HFFc6 (cell line): Measurements from ENCODE around the gene SIAH1. TPM values are rescaled to one million over a fixed set of nuclear protein-coding genes. Genes with fewer than 3 reads are reported as not detected.
"Not testable (repeated sequence)": the region's sequence is repeated elsewhere in the genome, so short reads cannot be mapped to it uniquely, and the experiment has no call there.

Experiments
- DNase-seq: peaks from one replicate; pipeline ENCODE4 v3.0.0-alpha.2; 2018
- H3K27ac Mint-ChIP-seq: 2 replicates; pipeline ENCODE4 v1.8.0; 2020; ENCODE audit warnings: mild to moderate bottlenecking, mixed read lengths
- H3K27me3 Mint-ChIP-seq: 2 replicates; pipeline ENCODE4 v1.8.0; 2021; ENCODE audit warnings: mild to moderate bottlenecking, moderate library complexity, mixed read lengths; ENCODE audit not compliant: insufficient read depth
- H3K36me3 Mint-ChIP-seq: 2 replicates; pipeline ENCODE4 v1.8.0; 2021; ENCODE audit warnings: low read depth, mixed read lengths
- H3K4me1 Mint-ChIP-seq: 2 replicates; pipeline ENCODE4 v1.8.0; 2020; ENCODE audit warnings: low read depth, mixed read lengths
- H3K4me3 Mint-ChIP-seq: 2 replicates; pipeline ENCODE4 v1.8.0; 2020; ENCODE audit warnings: mild to moderate bottlenecking, moderate library complexity, mixed read lengths
- H3K9me3 Mint-ChIP-seq: 2 replicates; pipeline ENCODE4 v1.8.0; 2020; ENCODE audit warnings: mild to moderate bottlenecking, mixed read lengths
- CTCF ChIP-seq: fragments of 200-600 bp; sonication (generic); IDR thresholded peaks from 2 replicates; pipeline ENCODE4 v1.5.0; 2021; ENCODE audit warnings: antibody characterized with exemption, mild to moderate bottlenecking
- total RNA-seq, 6 experiments: library from RNA; stranded (reverse); fragmentation: NEBNext Ultra II Directional; extraction: Animal tissue kit (Norgen Biotek cat#: 25700); gene quantifications; 2 replicates in 1 of 6; 3 replicates in 5 of 6; pipeline ENCODE4 v1.2.3, GENCODE V29; 2021

The SIAH1 gene
- total RNA-seq, 6 experiments from 2014 or later = 8.8 to 11.9 (median 10.2) TPM

GRCh38 chr16:48372744-48373143 is 12.5 kb downstream of the SIAH1 start:
- Mint-ChIP-seq H3K27ac (no peak overlapping the region), H3K4me1 (peaks cover 37% of the 10 kb centered on the region), H3K9me3 (no peaks in the 10 kb centered on the region), H3K4me3 (no peak overlapping the region), H3K27me3 (no peaks in the 10 kb centered on the region; the same call in 1 of the 2 replicates), H3K36me3 (no peaks in the 10 kb centered on the region)
- no peak for DNase-seq
- TF ChIP-seq CTCF = no peak

GRCh38 chr16:48371393-48371780 is 13.8 kb downstream of the SIAH1 start:
- Mint-ChIP-seq H3K36me3 (no peaks in the 10 kb centered on the region), H3K27ac (no peak overlapping the region), H3K9me3 (no peaks in the 10 kb centered on the region)

GRCh38 chr16:48370668-48371392 is 14.4 kb downstream of the SIAH1 start:
- not testable (repeated sequence) for H3K9me3 Mint-ChIP-seq, H3K4me3 Mint-ChIP-seq, H3K27ac Mint-ChIP-seq, H3K36me3 Mint-ChIP-seq, H3K27me3 Mint-ChIP-seq, DNase-seq
- peaks cover 44% of the 10 kb centered on the region for H3K4me1 Mint-ChIP-seq

More at GRCh38 chr16:48371393-48371780, 13.8 kb downstream of the SIAH1 start:
- peaks cover 41% of the 10 kb centered on the region for H3K4me1 Mint-ChIP-seq
- no peaks in the 10 kb centered on the region; the same call in 1 of the 2 replicates for H3K27me3 Mint-ChIP-seq
- TF ChIP-seq CTCF = no peak
- no peak for DNase-seq
- no peak overlapping the region for H3K4me3 Mint-ChIP-seq

GRCh38 chr16:48370229-48370628 is 15.0 kb downstream of the SIAH1 start:
- Mint-ChIP-seq H3K27me3 (no peaks in the 10 kb centered on the region; the same call in 1 of the 2 replicates), H3K4me3 (no peak overlapping the region), H3K36me3 (no peaks in the 10 kb centered on the region), H3K27ac (no peak overlapping the region), H3K4me1 (peaks cover 49% of the 10 kb centered on the region), H3K9me3 (no peaks in the 10 kb centered on the region)
- no peak for TF ChIP-seq CTCF
- DNase-seq = no peak

- DNase-seq = no peak
- no peak for TF ChIP-seq CTCF
- peaks cover 53% of the 10 kb centered on the region for H3K4me1 Mint-ChIP-seq
- H3K36me3 Mint-ChIP-seq = no peaks in the 10 kb centered on the region
- H3K9me3 Mint-ChIP-seq = no peaks in the 10 kb centered on the region
- H3K4me3 Mint-ChIP-seq = no peak overlapping the region
- H3K27ac Mint-ChIP-seq = no peak overlapping the region; the same call in 1 of the 2 replicates
- H3K27me3 Mint-ChIP-seq = no peaks in the 10 kb centered on the region; the same call in 1 of the 2 replicates
These were observed 15.4 kb downstream of the SIAH1 start for GRCh38 chr16:48369765-48370164.

GRCh38 chr16:48367441-48368049 is 17.7 kb downstream of the SIAH1 start:
- no peak for TF ChIP-seq CTCF
- Mint-ChIP-seq H3K4me3 (peak overlapping the region; percentile 91), H3K9me3 (no peaks in the 10 kb centered on the region), H3K36me3 (no peaks in the 10 kb centered on the region), H3K27me3 (no peaks in the 10 kb centered on the region; the same call in 1 of the 2 replicates), H3K27ac (peak overlapping the region; percentile 98), H3K4me1 (peaks cover 58% of the 10 kb centered on the region)
- DNase-seq = no peak
